HepG2 (cell line): ENCODE results near the gene KRT13. TPM values are rescaled to one million over a fixed set of nuclear protein-coding genes. Genes with fewer than 3 reads are reported as not detected.

Source experiments
- ATAC-seq: fragments of 200-7000 bp; cut with Tn5 transposase; 3 replicates; pipeline ENCODE4 v1.9.1; 2020; ENCODE audit warnings: mild to moderate bottlenecking, moderate library complexity
- BruUV-seq: library from RNA; stranded (reverse); fragments of 400-500 nt; replicated peaks from 2 replicates; lab custom pipeline; 2021; lab: Mats Ljungman, UMichigan
- CTCF ChIA-PET: fragments of 300-600 bp; formaldehyde crosslinking; extraction: SDS; loops from one replicate; lab custom pipeline; 2021; ENCODE audit warnings: low total read pairs, inconsistent platforms, low intra/inter-chr PET ratio; lab: Yijun Ruan, JAX
- POLR2A ChIA-PET: fragments of 350-600 bp; sonication (Branson Sonifier 250); formaldehyde crosslinking; loops from one replicate; lab custom pipeline; 2020; ENCODE audit warnings: antibody characterized with exemption, inconsistent platforms; lab: Yijun Ruan, JAX
- DNase-seq: peaks from one replicate; pipeline ENCODE4 v3.0.0-alpha.2; 2015; ENCODE audit warnings: low spot score
- FAIRE-seq: peaks from 3 replicates; lab custom pipeline; 2011; peaks lifted over from hg19 to GRCh38; lab: Jason Lieb, UNC
- H2AFZ ChIP-seq: one replicate; pipeline ENCODE4 v1.6.1; 2011; ENCODE audit warnings: low read length, inconsistent platforms
- H3K27ac ChIP-seq: fragments of 300-600 bp; 3 replicates; pipeline ENCODE4 v1.8.0; 2011; ENCODE audit warnings: mixed run types, mild to moderate bottlenecking, mixed read lengths, low read length, inconsistent platforms; ENCODE audit not compliant: insufficient read depth; ENCODE audit errors: extremely low read length
- H3K27me3 ChIP-seq, 2 experiments: fragments of 200-600 bp in 1 of 2; 2 replicates in 1 of 2; 3 replicates in 1 of 2; pipeline versions ENCODE4 v1.6.0 to v1.8.0; 2011; ENCODE audit warnings: low read length in 2 of 2, mild to moderate bottlenecking in 2 of 2, moderate library complexity in 2 of 2, inconsistent platforms in 1 of 2; ENCODE audit not compliant: insufficient read depth in 2 of 2, control insufficient read depth in 1 of 2
- H3K36me3 ChIP-seq, 2 experiments: fragments of 200-600 bp in 1 of 2; replicated peaks in 1 of 2; 2 replicates in 1 of 2; 3 replicates in 1 of 2; pipeline versions ENCODE4 v1.5.1 to v1.8.0; 2011; ENCODE audit warnings: low read length in 2 of 2, inconsistent platforms in 1 of 2; ENCODE audit not compliant: insufficient read depth in 2 of 2, control insufficient read depth in 1 of 2
- H3K4me1 ChIP-seq: 2 replicates; pipeline ENCODE4 v1.5.1; 2012; ENCODE audit warnings: low read length, inconsistent platforms; ENCODE audit not compliant: insufficient read depth
- H3K4me2 ChIP-seq: 2 replicates; pipeline ENCODE4 v1.6.0; 2011; ENCODE audit warnings: low read depth, low read length, inconsistent platforms
- H3K4me3 ChIP-seq, 3 experiments: fragments of 200-600 bp in 1 of 3; sonication (generic), shearing (Covaris generic) in 1 of 3; replicated peaks in 1 of 3; 2 replicates each; pipeline ENCODE4 v1.5.1; 2011 to 2016; ENCODE audit warnings: low read length in 3 of 3, inconsistent platforms in 2 of 3, low read depth in 2 of 3, mild to moderate bottlenecking in 2 of 3, control low read depth in 1 of 3, mixed read lengths in 1 of 3; ENCODE audit not compliant: insufficient read depth in 1 of 3
- H3K79me2 ChIP-seq: one replicate; pipeline ENCODE4 v1.6.1; 2011; ENCODE audit warnings: low read length, inconsistent platforms; ENCODE audit not compliant: insufficient read depth
- H3K9ac ChIP-seq: 2 replicates; pipeline ENCODE4 v1.6.0; 2011; ENCODE audit warnings: mild to moderate bottlenecking, low read depth, low read length, inconsistent platforms; ENCODE audit not compliant: insufficient read depth
- H3K9me3 ChIP-seq: 2 replicates; pipeline ENCODE4 v1.5.1; 2012; ENCODE audit warnings: mild to moderate bottlenecking, low read length
- H4K20me1 ChIP-seq: 2 replicates; pipeline ENCODE4 v1.6.0; 2011; ENCODE audit warnings: inconsistent platforms, mild to moderate bottlenecking, low read length, moderate library complexity; ENCODE audit not compliant: insufficient read depth
- AGO1 ChIP-seq: fragments of 200-400 bp; formaldehyde crosslinking; IDR thresholded peaks from 2 replicates; pipeline ENCODE4 v1.6.1; 2017; ENCODE audit warnings: mild to moderate bottlenecking, low read depth, low read length, moderate library complexity; ENCODE audit not compliant: poor library complexity, severe bottlenecking
- CEBPB ChIP-seq: IDR thresholded peaks from 2 replicates; pipeline ENCODE4 v1.6.1; 2011; ENCODE audit warnings: low read depth, low read length, improper control_type of control experiment, borderline replicate concordance
- FOXP4 ChIP-seq: sonication (generic); formaldehyde crosslinking; IDR thresholded peaks from 2 replicates; pipeline ENCODE4 v1.4.0; 2020; ENCODE audit warnings: missing genetic modification reagents
- HOMEZ ChIP-seq: IDR thresholded peaks from 2 replicates; pipeline ENCODE4 v1.6.1; 2016; ENCODE audit warnings: low read depth
- KDM4B ChIP-seq: sonication (generic); formaldehyde crosslinking; IDR thresholded peaks from 2 replicates; pipeline ENCODE4 v1.4.0; 2020; ENCODE audit warnings: missing genetic modification reagents
- NCOR1 ChIP-seq: fragments of 200-600 bp; sonication (generic); IDR thresholded peaks from 2 replicates; pipeline ENCODE4 v1.7.0; 2017; ENCODE audit warnings: antibody characterized with exemption, low read length, borderline replicate concordance
- PRPF4 ChIP-seq: fragments of 200-400 bp; formaldehyde crosslinking; IDR thresholded peaks from 2 replicates; pipeline ENCODE4 v1.6.1; 2016; ENCODE audit warnings: low read length, low read depth; ENCODE audit not compliant: poor library complexity, severe bottlenecking
- TEAD3 ChIP-seq: optimal IDR thresholded peaks from 2 replicates; pipeline ENCODE3; 2016; ENCODE audit warnings: borderline replicate concordance
- ZBTB33 ChIP-seq: sonication (generic); formaldehyde crosslinking; IDR thresholded peaks from 2 replicates; pipeline ENCODE4 v1.4.0; 2020; ENCODE audit warnings: missing genetic modification reagents
- ZMYM2 ChIP-seq: sonication (generic); formaldehyde crosslinking; IDR thresholded peaks from 2 replicates; pipeline ENCODE4 v1.8.0; 2022; ENCODE audit warnings: mild to moderate bottlenecking, missing genetic modification reagents
- ZNF781 ChIP-seq: sonication (generic); formaldehyde crosslinking; IDR thresholded peaks from 2 replicates; pipeline ENCODE4 v1.5.1; 2020; ENCODE audit warnings: borderline replicate concordance, mild to moderate bottlenecking, missing genetic modification reagents; ENCODE audit errors: not compliant biosample characterization
- WGBS: methylation state at CpG from one replicate; pipeline ENCODE4 v1.1.6; 2017; ENCODE audit warnings: low lambda C conversion rate; 5-methylcytosine and 5-hydroxymethylcytosine counted together
- in situ Hi-C: cut with HindIII; loops from 2 replicates; pipeline ENCODE4 v1.10.0; 2017; ENCODE audit warnings: low pct_unique_long_range_greater_than_20kb; ENCODE audit not compliant: extremely low pct_ligation_motif_present
- intact Hi-C: fragments of 100-400 bp; cut with micrococcal nuclease; formaldehyde crosslinking; loops from one replicate; pipeline ENCODE4 v1.10.0; 2022; ENCODE audit not compliant: unreplicated experiment
- polyA plus RNA-seq, 8 experiments: library from polyadenylated mRNA; depleted of rRNA in 3 of 8; stranded (reverse) in 7 of 8; unstranded in 1 of 8; fragments of >200 nt; fragmentation: Illumina TruSeq in 4 of 8; extraction: Trizol in 4 of 8; gene quantifications; 2 replicates each; pipeline versions ENCODE4 v1.2.1 to v1.2.3, GENCODE V29; 2011 to 2016; ENCODE audit warnings: low read depth in 4 of 8, missing spikeins in 1 of 8, mixed read lengths in 1 of 8; ENCODE audit not compliant: insufficient read depth in 1 of 8
- total RNA-seq, 5 experiments: library from RNA; depleted of rRNA; stranded (reverse); fragments of >200 nt; fragmentation: Illumina TruSeq; extraction: Trizol; gene quantifications; 2 replicates each; pipeline ENCODE4 v1.2.3, GENCODE V29; 2016; ENCODE audit warnings: low read depth in 1 of 5
- TF ChIP-seq, protein P1 (sequence below): IDR thresholded peaks from 2 replicates; pipeline ENCODE4 v1.4.0; 2020; ENCODE audit warnings: mild to moderate bottlenecking, missing genetic modification reagents

The KRT13 gene
- total and polyA plus RNA-seq, 2 of the 13 experiments (the other 11 are each of a cell fraction or from before 2014, with no cell fraction given): not detected

GRCh38 chr17:41499714-41500113 is 5.7 kb downstream of the KRT13 start:
- DNase-seq: no peak
- ChIA-PET CTCF (no interaction called here), POLR2A (no interaction called here)
- WGBS: 13% methylated on average over 5 of the region's 5 CpGs
- Histone ChIP-seq H3K4me3 (no peak overlapping the region), H3K27ac (no peak overlapping the region), H2AFZ (no peak overlapping the region), H3K9ac (no peak overlapping the region), H3K4me2 (no peak overlapping the region), H3K4me1 (peaks cover 6% of the 10 kb centered on the region; the same call in 1 of the 2 replicates), H4K20me1 (no peaks in the 10 kb centered on the region), H3K36me3 (no peaks in the 10 kb centered on the region), H3K9me3 (no peaks in the 10 kb centered on the region), H3K27me3 (peaks cover 9 to 38% of the 10 kb centered on the region in 2 experiments), H3K79me2 (no peaks in the 10 kb centered on the region)
- no peak for ATAC-seq
- intact Hi-C loops (no loop called here), in situ Hi-C loops (no loop called here)
- no peak for FAIRE-seq
- no TSS peak for BruUV-seq
- TF ChIP-seq AGO1: no peak
- TF ChIP-seq HOMEZ (CRISPR knock-in tag): no peak
- no peak for TF ChIP-seq PRPF4
- TF ChIP-seq, protein P1, sequence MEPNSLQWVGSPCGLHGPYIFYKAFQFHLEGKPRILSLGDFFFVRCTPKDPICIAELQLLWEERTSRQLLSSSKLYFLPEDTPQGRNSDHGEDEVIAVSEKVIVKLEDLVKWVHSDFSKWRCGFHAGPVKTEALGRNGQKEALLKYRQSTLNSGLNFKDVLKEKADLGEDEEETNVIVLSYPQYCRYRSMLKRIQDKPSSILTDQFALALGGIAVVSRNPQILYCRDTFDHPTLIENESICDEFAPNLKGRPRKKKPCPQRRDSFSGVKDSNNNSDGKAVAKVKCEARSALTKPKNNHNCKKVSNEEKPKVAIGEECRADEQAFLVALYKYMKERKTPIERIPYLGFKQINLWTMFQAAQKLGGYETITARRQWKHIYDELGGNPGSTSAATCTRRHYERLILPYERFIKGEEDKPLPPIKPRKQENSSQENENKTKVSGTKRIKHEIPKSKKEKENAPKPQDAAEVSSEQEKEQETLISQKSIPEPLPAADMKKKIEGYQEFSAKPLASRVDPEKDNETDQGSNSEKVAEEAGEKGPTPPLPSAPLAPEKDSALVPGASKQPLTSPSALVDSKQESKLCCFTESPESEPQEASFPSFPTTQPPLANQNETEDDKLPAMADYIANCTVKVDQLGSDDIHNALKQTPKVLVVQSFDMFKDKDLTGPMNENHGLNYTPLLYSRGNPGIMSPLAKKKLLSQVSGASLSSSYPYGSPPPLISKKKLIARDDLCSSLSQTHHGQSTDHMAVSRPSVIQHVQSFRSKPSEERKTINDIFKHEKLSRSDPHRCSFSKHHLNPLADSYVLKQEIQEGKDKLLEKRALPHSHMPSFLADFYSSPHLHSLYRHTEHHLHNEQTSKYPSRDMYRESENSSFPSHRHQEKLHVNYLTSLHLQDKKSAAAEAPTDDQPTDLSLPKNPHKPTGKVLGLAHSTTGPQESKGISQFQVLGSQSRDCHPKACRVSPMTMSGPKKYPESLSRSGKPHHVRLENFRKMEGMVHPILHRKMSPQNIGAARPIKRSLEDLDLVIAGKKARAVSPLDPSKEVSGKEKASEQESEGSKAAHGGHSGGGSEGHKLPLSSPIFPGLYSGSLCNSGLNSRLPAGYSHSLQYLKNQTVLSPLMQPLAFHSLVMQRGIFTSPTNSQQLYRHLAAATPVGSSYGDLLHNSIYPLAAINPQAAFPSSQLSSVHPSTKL (CRISPR knock-in tag): no peak
- no peak for TF ChIP-seq ZMYM2 (CRISPR knock-in tag)
- no peak for TF ChIP-seq FOXP4 (CRISPR knock-in tag)
- TF ChIP-seq ZBTB33: no peak
- TF ChIP-seq ZNF781: no peak
- TF ChIP-seq TEAD3: no peak
- no peak for TF ChIP-seq NCOR1
- no peak for TF ChIP-seq KDM4B
- TF ChIP-seq CEBPB: no peak
